SK-N-DZ (cell line): Measurements from ENCODE around the gene DSG1.
"Not testable (repeated sequence)": the region's sequence is repeated elsewhere in the genome, so short reads cannot be mapped to it uniquely, and the experiment has no call there.

Experiments
- DNase-seq: peaks from one replicate; pipeline ENCODE4 v3.0.0-alpha.2; 2015; ENCODE audit warnings: low spot score

DSG1 gene

DNA sequence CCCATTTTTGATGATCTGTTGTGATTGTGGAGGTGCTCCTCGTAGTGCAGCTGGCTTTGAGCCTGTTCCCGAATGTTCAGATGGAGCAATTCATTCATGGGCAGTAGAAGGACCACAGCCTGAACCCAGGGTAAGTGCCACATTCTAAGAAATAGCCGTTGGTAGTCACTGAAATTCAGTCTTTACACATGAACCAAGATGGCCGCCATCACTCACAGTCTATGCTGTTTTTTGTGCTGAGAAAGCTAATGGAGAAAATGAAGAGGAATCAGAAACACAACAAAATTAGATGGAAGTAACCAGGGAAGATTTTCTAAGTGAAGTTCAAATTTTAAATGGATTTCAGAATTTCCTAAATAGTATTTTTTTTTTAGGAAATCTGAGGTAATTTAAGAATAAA lies 25.5 kb downstream of the DSG1 start:
- DNase-seq, result no peak

DNA sequence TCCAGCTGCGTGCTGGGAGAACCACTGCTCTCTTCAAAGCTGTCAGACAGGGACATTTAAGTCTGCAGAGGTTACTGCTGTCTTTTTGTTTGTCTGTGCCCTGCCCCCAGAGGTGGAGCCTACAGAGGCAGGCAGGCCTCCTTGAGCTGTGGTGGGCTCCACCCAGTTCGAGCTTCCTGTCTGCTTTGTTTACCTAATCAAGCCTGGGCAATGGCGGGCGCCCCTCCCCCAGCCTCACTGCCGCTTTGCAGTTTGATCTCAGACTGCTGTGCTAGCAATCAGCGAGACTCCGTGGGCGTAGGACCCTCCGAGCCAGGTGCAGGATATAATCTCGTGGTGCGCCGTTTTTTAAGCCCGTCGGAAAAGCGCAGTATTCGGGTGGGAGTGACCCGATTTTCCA lies 35.4 kb downstream of the DSG1 start:
- DNase-seq, result not testable (repeated sequence)

DNA sequence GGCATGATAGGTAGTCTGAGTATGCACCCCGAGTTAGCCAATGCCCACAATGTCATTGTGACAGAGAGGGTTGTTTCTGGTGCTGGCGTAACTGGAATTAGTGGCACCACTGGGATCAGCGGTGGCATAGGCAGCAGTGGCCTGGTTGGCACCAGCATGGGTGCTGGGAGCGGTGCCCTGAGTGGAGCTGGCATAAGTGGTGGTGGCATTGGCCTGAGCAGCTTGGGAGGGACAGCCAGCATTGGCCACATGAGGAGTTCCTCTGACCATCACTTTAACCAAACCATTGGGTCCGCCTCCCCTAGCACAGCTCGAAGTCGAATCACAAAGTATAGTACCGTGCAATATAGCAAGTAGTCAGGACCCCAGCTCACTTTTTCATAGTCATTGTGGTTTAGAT lies 37.0 kb downstream of the DSG1 start:
- DNase-seq, result no peak

DNA sequence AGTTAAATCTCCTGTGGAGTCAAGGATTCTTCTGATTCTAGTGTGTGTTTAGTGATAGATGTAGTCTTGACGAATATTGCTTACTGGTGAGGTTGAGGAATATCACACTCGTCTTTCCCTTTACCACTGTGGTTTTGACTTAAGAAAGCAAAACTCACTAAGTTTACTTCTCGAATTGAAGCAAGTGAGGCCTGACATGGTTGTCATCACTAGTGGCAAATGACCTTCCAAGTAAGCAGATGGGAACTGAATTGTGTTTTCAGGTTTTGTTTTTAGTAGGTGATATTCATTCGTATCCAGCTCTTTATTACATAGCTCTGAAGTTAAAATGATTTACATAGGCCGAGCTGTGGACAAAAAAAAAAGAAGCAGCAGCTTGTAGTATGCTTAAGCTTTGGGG lies 38.1 kb downstream of the DSG1 start:
- DNase-seq, result no peak

DNA sequence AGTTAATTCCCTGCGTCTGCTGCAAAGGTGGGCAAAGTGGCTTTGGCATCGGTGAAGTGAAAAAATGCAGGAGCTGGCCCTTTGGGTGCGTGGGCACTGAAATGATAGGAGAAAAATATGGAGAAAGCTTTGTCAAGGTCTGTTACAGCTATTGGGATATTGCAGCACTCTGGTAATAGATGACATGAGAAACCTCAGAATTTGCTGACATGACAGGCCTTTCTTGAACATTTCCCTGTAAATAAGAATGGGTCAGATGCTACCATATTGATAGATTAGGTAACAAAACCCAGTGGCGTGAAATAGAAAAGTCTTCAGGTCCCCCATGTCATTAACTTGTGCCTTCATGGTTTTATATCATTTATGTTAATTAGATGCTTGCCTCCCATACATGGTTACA lies 46.2 kb downstream of the DSG1 start:
- no peak for DNase-seq

DNA sequence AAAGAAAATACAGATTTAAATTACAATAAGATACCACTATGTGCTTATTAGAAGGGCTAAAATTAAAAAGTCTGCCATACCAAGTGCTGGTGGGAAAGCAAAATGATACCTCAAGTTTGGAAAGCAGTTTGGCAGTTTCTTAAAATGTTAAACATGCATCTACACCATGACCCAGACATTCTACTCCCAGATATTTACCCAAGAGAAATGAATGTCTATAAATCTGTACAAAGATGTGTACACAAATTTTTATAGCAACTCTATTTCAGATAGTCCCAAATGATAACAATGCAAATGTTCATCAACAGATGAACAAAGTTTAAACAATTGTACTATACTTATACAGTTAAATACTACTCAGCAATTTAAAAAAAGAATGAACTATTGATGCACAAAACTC lies 51.5 kb downstream of the DSG1 start:
- DNase-seq, result no peak

DNA sequence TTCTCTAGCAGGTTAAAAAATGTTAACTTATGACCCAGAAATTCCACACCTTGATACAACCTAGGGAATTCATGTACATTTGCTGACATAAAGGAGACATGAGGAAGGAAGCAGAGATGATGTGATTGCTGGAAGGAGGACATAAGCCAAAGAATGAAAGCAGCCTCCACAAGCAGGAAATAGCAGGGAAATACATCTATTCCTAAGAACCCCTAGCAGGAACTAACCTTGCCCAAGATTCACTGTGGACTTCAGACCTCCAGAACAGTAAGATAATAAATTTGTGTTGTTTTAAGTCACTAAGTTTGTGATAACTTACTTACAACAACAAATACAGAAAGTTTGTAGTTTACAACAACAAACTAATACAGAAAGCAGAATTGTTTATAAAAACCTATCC lies 54.0 kb downstream of the DSG1 start:
- DNase-seq, result no peak

DNA sequence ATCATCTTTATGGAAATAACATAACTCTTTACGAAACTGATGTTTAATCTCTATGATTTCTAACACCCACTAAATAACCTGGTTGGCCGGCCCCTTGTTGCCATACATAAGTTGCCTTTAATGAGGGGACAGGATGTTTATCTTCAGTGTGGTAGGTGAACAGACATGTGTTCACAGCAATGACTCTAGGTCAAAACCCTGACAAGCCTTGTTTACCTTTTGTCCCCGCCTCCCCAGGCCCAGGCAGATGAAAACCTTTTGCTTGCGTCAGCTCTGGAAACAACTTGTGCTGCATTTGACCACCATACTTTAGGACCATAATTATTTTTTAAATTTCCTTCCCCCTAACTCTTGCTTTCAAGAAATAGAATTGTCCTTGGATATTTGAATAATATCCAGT lies 55.7 kb downstream of the DSG1 start:
- no peak for DNase-seq

DNA sequence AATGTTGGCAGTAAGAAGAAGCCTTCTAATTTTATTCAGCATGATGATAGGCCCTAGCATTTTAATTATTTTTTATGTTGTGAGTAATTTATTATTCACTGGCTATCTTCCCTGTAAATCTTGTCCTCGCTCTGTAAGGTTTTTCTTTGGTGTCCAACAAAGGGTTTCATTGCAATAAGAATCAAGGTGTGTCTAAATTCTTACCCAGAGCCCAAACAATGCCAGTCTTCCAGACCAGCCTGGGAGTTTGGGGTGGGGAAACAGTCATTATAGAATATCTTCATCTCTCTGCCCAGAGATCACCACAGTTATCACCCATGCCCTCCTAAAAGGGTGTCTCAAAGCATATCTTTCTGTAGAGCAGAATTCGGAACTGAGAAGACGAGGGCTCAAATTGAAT lies 58.5 kb downstream of the DSG1 start, which contains the start of gene DSG4:
Gene DSG4 (plus strand): TSS at position 301 of the 400 bp plus-strand sequence. CDS start 135 bp downstream, outside the sequence.
- DNase-seq, result no peak

DNA sequence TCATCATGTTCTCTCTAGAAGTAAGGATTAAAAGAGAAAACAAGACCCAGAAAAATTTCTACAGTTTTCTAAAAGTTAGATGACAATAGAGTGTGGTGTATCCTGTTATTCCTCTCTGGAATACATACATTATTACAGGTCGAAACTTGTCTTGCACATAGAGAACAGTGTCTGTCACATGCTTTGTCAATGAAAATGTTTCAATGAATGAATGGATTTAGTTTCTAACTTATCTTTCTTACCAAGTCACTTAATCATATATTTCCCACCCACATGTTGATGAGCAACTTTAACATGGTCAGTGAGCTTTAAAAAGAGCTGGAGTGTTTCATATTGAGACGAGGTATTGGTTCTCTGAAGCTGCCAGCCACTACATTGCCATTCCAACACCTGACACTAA lies 63.0 kb downstream of the DSG1 start:
- no peak for DNase-seq

DNA sequence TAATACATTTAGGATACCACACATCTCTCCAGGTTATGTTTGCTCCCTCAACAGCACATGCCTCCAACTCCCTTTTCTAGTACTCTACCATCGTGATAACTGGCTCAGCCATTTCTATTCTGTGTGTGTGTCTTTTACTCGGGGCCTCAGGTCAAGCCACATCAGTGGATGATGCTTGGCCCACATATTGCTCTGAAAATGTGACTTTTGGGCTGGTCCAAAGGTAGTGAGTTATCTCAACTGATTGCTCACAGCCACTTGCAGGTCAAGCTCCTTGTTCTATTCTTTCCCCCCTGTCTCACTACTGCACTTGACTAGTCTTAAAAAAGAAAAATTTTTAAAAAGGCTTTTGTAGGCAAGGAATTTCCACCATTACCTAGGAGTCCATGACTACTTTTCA lies 64.1 kb downstream of the DSG1 start:
- DNase-seq, result no peak

DNA sequence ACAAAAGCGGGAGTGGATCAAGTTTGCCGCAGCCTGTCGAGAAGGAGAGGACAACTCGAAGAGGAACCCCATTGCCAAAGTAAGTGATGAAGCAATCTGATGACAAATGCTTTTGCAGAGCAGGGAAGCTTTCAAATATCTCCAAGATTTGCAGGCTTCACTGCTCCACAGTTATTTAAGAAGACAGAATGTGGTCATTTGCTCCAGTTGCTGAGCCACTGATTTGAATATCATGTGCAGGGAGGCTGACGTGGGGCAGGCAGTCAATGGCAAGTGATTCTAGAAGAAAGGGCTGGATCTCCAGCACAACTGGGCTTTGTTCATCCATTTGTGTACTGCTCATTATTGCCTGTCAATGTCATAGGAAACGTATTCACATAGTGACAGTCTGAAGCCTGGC lies 68.8 kb downstream of the DSG1 start:
- DNase-seq, result no peak

DNA sequence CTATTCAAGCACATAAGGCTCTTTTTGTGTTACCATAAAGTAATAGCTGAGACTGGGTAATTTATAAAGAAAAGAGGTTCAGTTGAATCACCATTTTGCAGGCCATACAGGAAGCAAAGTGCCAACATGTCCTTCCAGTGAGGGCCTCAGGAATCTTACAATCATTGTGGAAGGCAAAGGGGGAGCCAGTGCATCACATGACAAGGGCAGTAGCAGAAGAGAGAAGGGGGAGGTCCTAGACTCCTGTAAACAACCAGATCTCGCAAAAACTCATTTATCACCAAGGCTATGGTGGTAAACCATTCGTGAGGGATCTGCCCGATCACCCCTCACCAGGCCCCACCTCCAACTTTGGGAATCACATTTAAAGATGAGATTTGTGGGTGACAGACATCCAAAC lies 75.3 kb downstream of the DSG1 start:
- DNase-seq, result no peak

DNA sequence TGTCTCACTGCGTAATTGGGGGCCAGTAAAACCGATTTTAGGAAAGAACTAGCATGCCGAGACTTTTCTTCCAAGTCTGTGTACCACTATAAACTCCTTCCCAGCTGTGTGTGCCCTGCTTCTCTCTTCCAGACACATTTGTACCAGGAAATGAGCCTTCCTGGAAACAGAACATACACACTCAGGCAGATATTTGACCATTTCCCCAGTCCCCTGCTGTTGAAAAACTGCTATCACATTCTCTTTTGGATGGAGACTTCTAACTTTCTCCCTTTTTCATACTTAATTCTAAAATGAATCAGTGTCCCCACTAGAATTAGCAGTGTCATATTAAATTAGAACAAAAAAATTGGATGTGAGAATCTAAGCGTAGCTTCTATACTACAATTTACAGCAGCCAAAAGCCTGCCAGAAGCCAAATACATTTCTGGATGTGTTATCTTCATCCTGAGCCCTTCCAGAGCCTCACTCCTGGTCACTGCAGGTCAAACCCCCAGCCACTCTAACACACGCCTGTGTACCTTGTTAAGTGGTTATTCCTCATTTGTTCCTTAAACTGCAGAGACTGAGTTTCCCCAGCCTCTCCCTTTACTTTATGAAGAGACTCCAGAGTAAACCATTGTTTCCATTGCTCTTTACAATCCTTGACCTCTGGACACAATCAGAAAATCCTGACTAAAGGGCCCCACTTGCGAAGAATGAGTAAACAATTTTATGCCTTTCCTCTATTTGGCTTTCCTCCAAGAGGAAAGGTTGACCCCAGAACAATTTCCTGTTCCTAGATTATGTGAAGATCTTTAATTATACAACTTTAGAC lies 79.0 kb downstream of the DSG1 start:
- no peak for DNase-seq

DNA sequence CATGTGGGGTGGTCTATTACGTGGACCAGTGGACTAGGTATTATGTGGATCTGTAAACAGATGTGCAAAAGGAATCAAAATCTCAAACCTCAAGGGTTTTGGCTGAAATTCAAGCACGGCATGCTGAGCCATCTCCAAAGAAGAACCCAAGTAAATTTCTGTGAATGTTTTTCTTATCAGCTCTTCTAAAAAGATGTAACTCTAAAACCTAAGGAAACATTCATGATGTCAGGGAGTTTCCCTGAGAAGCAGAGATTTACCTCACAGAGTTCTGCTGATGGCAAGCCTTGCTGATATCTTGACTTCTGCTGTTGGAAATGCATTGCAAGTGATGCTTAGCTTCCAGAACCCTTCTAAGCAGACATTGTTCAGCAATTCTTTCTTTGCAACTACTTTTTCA lies 80.2 kb downstream of the DSG1 start:
- DNase-seq, result no peak

DNA sequence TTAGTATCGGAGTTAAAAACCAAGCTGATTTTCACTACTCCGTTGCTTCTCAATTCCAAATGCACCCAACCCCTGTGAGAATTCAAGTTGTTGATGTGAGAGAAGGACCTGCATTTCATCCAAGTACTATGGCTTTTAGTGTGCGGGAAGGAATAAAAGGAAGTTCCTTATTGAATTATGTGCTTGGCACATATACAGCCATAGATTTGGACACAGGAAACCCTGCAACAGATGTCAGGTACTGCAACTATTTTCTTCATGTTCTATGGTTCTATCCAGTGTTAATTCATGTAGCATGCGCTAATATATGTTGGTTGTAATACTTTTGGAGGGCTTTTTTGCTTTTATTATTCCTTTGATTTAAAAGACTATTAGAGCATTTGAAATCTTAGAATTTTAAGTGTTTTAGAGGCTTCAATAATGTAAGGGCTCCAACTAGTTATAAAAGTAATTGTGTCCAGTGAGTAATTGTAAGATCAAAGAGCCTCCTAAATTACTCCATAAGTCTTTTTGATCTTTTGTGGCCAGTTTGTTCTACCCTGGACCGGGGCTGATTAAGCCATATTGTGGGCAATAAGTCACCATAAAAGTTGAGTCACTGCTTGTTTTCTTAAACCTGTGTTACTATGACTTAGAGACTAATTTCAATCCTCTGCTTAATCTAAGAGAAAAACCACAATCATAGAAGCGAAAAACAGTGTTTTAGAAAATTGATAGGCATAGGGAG lies 81.5 kb downstream of the DSG1 start:
- no peak for DNase-seq

DNA sequence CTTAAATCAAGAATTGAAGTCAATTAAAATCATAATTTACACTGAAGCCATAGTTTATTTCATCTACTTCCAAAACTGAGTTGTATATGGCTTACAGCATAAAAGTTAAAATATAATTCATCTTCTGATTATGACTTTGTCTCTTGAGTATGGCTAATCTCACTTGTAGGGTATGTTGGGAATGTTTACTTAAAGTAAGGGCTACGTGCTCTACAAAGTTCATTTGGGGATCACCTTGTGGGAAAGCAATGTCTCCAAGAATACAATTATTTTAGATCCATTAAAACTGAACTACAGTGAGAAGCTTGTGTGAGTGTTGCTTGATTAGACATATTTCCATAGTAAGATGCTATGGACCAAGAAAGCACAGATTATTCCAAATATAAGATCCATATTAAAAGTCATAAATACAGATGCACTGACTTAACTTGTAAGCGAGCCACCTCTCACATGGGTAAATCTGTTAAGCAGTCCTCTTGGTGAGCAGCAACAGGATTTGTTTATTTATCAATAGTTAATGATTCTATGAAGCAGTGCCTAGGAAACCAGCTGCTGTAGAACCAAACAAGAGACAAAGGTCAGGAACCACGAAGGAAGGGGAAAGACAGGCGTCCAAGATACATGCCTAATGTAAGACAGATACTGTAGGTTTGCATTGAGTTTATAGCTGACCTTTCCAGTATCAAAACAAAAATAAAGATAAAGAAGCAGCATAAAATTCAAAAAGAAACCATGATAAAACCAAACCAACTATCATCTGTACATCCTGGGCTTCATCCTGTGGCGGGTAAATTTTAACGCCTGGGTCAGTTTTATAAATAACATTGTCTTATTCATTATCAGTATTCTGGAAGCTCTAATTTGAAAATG lies 83.4 kb downstream of the DSG1 start:
- no peak for DNase-seq

DNA sequence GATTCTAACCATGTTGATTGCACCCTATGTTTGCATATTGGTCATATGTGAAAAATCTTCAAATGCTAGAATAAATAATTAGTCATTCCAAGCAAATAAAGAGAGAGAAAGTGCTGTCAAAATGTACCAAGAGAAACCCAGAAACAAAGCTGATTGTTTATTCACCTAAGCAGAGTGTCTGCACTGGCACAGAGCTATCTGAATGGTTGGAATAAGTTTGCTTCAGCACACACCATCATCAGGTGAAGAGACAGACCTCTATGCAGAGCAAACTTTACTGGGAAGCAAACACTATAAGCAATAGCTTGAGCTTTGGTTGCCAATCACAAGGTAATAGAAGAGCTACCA lies 84.0 kb downstream of the DSG1 start:
- no peak for DNase-seq

DNA sequence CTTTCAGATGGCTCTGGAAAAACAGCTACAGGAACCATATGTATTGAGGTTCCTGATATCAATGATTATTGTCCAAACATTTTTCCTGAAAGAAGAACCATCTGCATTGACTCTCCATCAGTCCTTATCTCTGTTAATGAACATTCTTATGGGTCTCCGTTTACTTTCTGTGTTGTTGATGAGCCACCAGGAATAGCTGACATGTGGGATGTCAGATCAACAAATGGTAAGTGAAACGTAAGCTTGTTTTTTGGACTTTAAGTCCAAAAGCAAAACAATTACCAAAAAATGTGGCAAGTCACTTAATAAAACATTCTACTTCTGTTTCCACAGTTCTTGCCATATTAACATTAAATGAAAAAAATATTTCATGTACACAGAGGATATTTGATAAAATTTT lies 85.4 kb downstream of the DSG1 start:
- DNase-seq, result no peak
